Measurements from ENCODE around the gene CST7. TPM values are rescaled to one million over a fixed set of nuclear protein-coding genes. Genes with fewer than 3 reads are reported as not detected.

The CST7 gene
- total RNA-seq, 1 donor from 2014 or later = 0.92 TPM

Other genes starting within 250 kb of the CST7 start
- gene APMAP, start 43.5 kb downstream of the CST7 start, total RNA-seq = 25.9 TPM
- 164 TPM for gene ACSS1, start 108.9 kb downstream of the CST7 start, total RNA-seq
- gene VSX1, start 132.9 kb downstream of the CST7 start, total RNA-seq = not detected
- gene ENTPD6, start 246.4 kb downstream of the CST7 start, total RNA-seq = 130 TPM

Measured in left ventricle myocardium superior (tissue), 1 donor.